ENCODE data around the gene PI4KA.
"Not testable (repeated sequence)": the region's sequence is repeated elsewhere in the genome, so short reads cannot be mapped to it uniquely, and the experiment has no call there.

The PI4KA gene

DNA sequence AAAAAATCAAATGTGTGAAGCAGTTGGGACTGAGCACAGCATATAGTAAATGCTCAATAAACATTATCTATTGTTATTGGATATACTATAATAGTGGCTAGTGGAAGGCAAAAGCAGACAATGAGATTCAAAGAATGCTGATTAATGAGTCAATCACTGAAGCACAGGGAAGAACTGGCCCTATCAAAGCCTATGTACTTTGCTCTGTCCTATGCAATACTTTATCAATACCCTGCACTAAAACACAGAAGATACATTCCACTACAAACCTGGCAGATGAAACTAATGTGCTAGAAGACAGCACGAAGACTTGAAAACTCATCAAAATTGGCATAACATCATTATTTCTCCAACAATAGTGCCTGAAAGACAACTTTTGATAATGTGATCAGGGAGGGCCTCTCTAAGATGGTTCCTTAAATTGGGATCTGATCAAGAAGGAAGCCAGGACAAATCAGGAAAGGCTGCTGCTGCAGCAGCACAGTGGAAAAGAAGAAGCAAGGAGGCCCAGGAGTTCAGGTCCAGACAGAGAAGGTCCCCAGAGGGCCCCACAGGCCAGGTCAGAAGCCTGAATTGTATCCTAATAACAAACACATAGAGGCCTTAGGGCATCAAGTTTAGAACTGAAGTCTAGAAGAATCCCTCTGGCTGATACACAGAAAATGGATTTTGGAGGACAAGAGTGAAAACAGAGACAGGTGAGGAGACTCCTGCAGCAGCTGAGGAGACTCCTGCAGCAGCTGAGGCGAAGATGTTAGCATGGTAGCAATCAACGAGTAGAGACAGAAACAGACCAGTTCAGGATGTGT lies 18.6 kb downstream of the PI4KA start:
- H3K4me1 ChIP-seq (ENCODE audit: low read length) = peaks cover 5% of the 10 kb centered on the region; the same call in 1 of the 2 replicates

DNA sequence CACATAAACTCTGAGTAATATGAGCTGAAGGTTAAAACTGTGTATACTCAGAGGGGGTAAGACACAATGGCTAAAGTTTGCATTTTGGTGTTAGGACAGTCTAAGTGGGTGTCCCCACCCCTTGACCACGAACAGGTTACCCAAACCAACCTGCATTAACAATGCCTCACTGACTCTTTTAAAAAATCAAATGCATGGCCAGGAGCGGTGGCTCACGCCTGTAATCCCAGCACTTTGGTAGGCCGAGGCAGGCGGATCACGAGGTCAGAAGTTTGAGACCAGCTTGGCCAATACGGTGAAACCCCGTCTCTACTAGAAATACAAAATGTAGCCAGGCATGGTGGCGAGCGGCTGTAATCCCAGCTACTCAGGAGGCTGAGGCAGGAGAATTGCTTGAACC lies 19.3 kb downstream of the PI4KA start:
- not testable (repeated sequence) for H3K36me3 ChIP-seq (replicated peaks; ENCODE audit: low read depth, low read length); H3K4me3 ChIP-seq (ENCODE audit: low read length); H3K9ac ChIP-seq (ENCODE audit: low read length); H3K27me3 ChIP-seq (ENCODE audit: low read depth, low read length); H3K27ac ChIP-seq (ENCODE audit: low read length); H3K4me2 ChIP-seq (ENCODE audit: low read length); H3K9me3 ChIP-seq (ENCODE audit: insufficient read depth, low read length); H3K4me1 ChIP-seq (ENCODE audit: low read length); H2AFZ ChIP-seq (ENCODE audit: low read depth, low read length)
- peaks cover 25% of the 10 kb centered on the region for H4K20me1 ChIP-seq (ENCODE audit: insufficient read depth, low read length)
- H3K79me2 ChIP-seq (ENCODE audit: low read length) = peaks cover 55% of the 10 kb centered on the region

More for the DNA sequence above, 18.6 kb downstream of the PI4KA start:
- Histone ChIP-seq H3K9me3 (ENCODE audit: insufficient read depth, low read length) (no peaks in the 10 kb centered on the region), H3K9ac (ENCODE audit: low read length) (no peak overlapping the region), H3K4me3 (ENCODE audit: low read length) (no peak overlapping the region), H3K36me3 (replicated peaks; ENCODE audit: low read depth, low read length) (no peaks in the 10 kb centered on the region), H3K27ac (ENCODE audit: low read length) (no peak overlapping the region), H3K4me2 (ENCODE audit: low read length) (no peak overlapping the region), H3K79me2 (ENCODE audit: low read length) (peaks cover 61% of the 10 kb centered on the region), H2AFZ (ENCODE audit: low read depth, low read length) (no peak overlapping the region), H4K20me1 (ENCODE audit: insufficient read depth, low read length) (peaks cover 32% of the 10 kb centered on the region), H3K27me3 (ENCODE audit: low read depth, low read length) (no peaks in the 10 kb centered on the region)
- no peak for TF ChIP-seq EZH2phosphoT487 (IDR thresholded peaks at IDR 0.05; ENCODE audit: low read depth)
- TF ChIP-seq, protein P1, sequence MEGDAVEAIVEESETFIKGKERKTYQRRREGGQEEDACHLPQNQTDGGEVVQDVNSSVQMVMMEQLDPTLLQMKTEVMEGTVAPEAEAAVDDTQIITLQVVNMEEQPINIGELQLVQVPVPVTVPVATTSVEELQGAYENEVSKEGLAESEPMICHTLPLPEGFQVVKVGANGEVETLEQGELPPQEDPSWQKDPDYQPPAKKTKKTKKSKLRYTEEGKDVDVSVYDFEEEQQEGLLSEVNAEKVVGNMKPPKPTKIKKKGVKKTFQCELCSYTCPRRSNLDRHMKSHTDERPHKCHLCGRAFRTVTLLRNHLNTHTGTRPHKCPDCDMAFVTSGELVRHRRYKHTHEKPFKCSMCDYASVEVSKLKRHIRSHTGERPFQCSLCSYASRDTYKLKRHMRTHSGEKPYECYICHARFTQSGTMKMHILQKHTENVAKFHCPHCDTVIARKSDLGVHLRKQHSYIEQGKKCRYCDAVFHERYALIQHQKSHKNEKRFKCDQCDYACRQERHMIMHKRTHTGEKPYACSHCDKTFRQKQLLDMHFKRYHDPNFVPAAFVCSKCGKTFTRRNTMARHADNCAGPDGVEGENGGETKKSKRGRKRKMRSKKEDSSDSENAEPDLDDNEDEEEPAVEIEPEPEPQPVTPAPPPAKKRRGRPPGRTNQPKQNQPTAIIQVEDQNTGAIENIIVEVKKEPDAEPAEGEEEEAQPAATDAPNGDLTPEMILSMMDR (IDR thresholded peaks at IDR 0.05; ENCODE audit: low read depth, low read length) = no peak

DNA sequence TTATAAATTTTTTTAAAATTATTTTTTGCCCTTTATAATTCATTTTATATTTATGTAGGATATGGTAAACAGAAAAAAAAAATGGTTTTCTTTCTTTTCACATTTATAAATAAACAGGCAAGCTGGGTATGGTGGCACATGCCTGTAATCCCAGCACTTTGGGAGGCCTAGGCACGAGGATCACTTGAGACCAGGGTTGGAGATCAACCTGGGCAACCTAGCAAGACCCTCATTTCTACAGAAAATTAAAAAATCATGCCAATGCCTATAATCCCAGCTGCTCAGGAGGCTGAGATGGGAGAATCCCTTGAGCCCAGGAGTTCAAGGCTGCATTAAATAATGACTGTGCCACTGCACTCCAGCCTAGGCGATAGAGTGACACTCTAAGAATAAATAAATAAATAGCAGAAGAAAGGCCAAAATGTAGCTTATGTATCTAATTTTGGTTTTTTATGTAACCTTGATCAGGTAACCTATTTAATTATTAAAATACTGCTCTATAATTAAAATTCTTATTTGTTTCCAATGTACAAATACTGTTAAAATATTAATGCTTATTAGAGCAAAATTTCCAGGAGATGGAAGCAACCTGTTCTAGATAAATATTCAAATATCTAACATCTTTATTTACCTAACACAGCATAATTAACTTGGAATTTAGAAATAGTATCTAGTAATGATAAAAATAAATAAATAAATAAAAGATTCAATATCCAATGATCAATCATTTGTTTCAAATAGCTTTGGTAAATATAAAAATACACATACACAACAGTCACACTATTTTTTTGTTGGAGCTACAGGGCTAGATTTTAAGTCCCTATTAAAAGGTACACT lies 21.4 kb downstream of the PI4KA start:
- peaks cover 39% of the 10 kb centered on the region for H3K79me2 ChIP-seq (ENCODE audit: low read length)
- no peaks in the 10 kb centered on the region for H3K9me3 ChIP-seq (ENCODE audit: insufficient read depth, low read length)
- peaks cover 14% of the 10 kb centered on the region for H3K36me3 ChIP-seq (replicated peaks; ENCODE audit: low read depth, low read length)

DNA sequence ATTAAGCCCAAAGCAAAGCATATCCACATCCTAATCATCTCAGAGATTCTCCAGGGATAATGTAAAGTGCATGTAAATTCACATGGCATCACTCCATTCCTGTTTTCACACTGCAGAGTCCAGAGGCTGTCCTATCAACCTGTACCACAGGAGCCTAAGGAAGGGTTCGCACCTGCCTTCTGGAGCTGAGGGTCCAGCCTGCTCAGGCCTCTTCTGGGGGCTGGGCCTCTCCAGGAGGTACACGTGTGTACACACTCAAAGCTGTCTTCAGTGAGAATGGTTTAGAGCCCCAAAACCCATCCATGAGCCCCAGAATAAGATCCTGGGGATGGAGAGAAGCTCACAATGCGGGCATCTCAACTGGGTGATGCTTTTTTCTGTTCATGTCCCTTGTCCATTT lies 23.9 kb downstream of the PI4KA start:
- TF ChIP-seq, protein P1 (IDR thresholded peaks at IDR 0.05; ENCODE audit: low read depth, low read length) = no peak
- TF ChIP-seq EZH2phosphoT487 (IDR thresholded peaks at IDR 0.05; ENCODE audit: low read depth) = no peak
- H3K27me3 ChIP-seq (ENCODE audit: low read depth, low read length) = no peaks in the 10 kb centered on the region
- H2AFZ ChIP-seq (ENCODE audit: low read depth, low read length) = no peak overlapping the region
- peaks cover 18% of the 10 kb centered on the region for H3K79me2 ChIP-seq (ENCODE audit: low read length)
- peaks cover 5% of the 10 kb centered on the region; the same call in 1 of the 2 replicates for H3K4me1 ChIP-seq (ENCODE audit: low read length)
- no peak overlapping the region for H3K4me3 ChIP-seq (ENCODE audit: low read length)
- H3K9ac ChIP-seq (ENCODE audit: low read length) = no peak overlapping the region
- H3K27ac ChIP-seq (ENCODE audit: low read length) = no peak overlapping the region
- H3K36me3 ChIP-seq (replicated peaks; ENCODE audit: low read depth, low read length) = peaks cover 22% of the 10 kb centered on the region
- peaks cover under 1% of the 10 kb centered on the region; the same call in 1 of the 2 replicates for H4K20me1 ChIP-seq (ENCODE audit: insufficient read depth, low read length)
- no peak overlapping the region for H3K4me2 ChIP-seq (ENCODE audit: low read length)
- no peaks in the 10 kb centered on the region for H3K9me3 ChIP-seq (ENCODE audit: insufficient read depth, low read length)

More for the DNA sequence above, 21.4 kb downstream of the PI4KA start:
- H3K4me1 ChIP-seq (ENCODE audit: low read length) = peaks cover 5% of the 10 kb centered on the region; the same call in 1 of the 2 replicates
- H2AFZ ChIP-seq (ENCODE audit: low read depth, low read length) = no peak overlapping the region
- no peak overlapping the region for H3K9ac ChIP-seq (ENCODE audit: low read length)
- H3K27me3 ChIP-seq (ENCODE audit: low read depth, low read length) = no peaks in the 10 kb centered on the region
- no peak overlapping the region for H3K4me3 ChIP-seq (ENCODE audit: low read length)
- TF ChIP-seq, protein P1 (IDR thresholded peaks at IDR 0.05; ENCODE audit: low read depth, low read length) = no peak
- TF ChIP-seq EZH2phosphoT487 (IDR thresholded peaks at IDR 0.05; ENCODE audit: low read depth) = no peak
- H4K20me1 ChIP-seq (ENCODE audit: insufficient read depth, low read length) = peaks cover 16% of the 10 kb centered on the region; the same call in 1 of the 2 replicates
- no peak overlapping the region for H3K4me2 ChIP-seq (ENCODE audit: low read length)
- H3K27ac ChIP-seq (ENCODE audit: low read length) = no peak overlapping the region
